GM12878 (cell line): Measurements from ENCODE around the gene PCCA. TPM values are rescaled to one million over a fixed set of nuclear protein-coding genes. Genes with fewer than 3 reads are reported as not detected.

Source experiments
- ATAC-seq: fragments of 200-7000 bp; cut with Tn5 transposase; 3 replicates; pipeline ENCODE4 v1.9.1; 2020; ENCODE audit warnings: mild to moderate bottlenecking, moderate library complexity
- BruUV-seq: library from RNA; stranded (reverse); fragments of 400-500 nt; replicated peaks from 2 replicates; lab custom pipeline; 2021; lab: Mats Ljungman, UMichigan
- CTCF ChIA-PET: fragments of 300-600 bp; sonication (Branson Sonifier 250); formaldehyde crosslinking; extraction: SDS; loops from one replicate; lab custom pipeline; 2021; ENCODE audit warnings: inconsistent platforms; lab: Yijun Ruan, JAX
- POLR2A ChIA-PET: fragments of 350-600 bp; formaldehyde crosslinking; extraction: SDS; loops from one replicate; lab custom pipeline; 2021; ENCODE audit warnings: inconsistent platforms; lab: Charles Lee
- RAD21 ChIA-PET: fragments of 300-600 bp; sonication (Branson Sonifier 250); formaldehyde crosslinking; loops from one replicate; lab custom pipeline; 2023; ENCODE audit warnings: antibody characterized with exemption; ENCODE audit not compliant: unreplicated experiment; lab: Charles Lee
- SMC1A ChIA-PET: fragments of 300-600 bp; sonication (Branson Sonifier 250); formaldehyde crosslinking; loops from one replicate; lab custom pipeline; 2023; ENCODE audit not compliant: unreplicated experiment, uncharacterized antibody; lab: Charles Lee
- DNase-seq: peaks from one replicate; pipeline ENCODE4 v3.0.0-alpha.2; 2011; ENCODE audit warnings: low read depth, low spot score
- FAIRE-seq: peaks from 3 replicates; lab custom pipeline; 2011; peaks lifted over from hg19 to GRCh38; lab: Jason Lieb, UNC
- H2AFZ ChIP-seq: 2 replicates; pipeline ENCODE4 v1.6.0; 2011; ENCODE audit warnings: low read depth, low read length, control low read depth; ENCODE audit not compliant: control insufficient read depth
- H3K27ac ChIP-seq: 2 replicates; pipeline ENCODE4 v1.5.1; 2011; ENCODE audit warnings: control low read depth; ENCODE audit not compliant: control insufficient read depth, insufficient read depth
- H3K27me3 ChIP-seq, 2 experiments: replicated peaks in 1 of 2; 2 replicates each; pipeline versions ENCODE4 v1.6.0 to v1.6.1; 2011; ENCODE audit warnings: low read length in 1 of 2; ENCODE audit not compliant: control insufficient read depth in 2 of 2, insufficient read depth in 2 of 2
- H3K36me3 ChIP-seq, 2 experiments: 2 replicates each; pipeline ENCODE4 v1.5.1; 2011; ENCODE audit warnings: low read length in 1 of 2; ENCODE audit not compliant: control insufficient read depth in 2 of 2, insufficient read depth in 2 of 2
- H3K4me1 ChIP-seq: 2 replicates; pipeline ENCODE4 v1.6.1; 2011; ENCODE audit warnings: mild to moderate bottlenecking, low read length, moderate library complexity, mixed read lengths; ENCODE audit not compliant: control insufficient read depth, insufficient read depth
- H3K4me2 ChIP-seq: 2 replicates; pipeline ENCODE4 v1.6.0; 2011; ENCODE audit warnings: control low read depth; ENCODE audit not compliant: control insufficient read depth, insufficient read depth
- H3K4me3 ChIP-seq: fragments of 200-600 bp; sonication (generic); 2 replicates; pipeline ENCODE4 v1.5.1; 2016
- H3K79me2 ChIP-seq: 2 replicates; pipeline ENCODE4 v1.6.0; 2011; ENCODE audit warnings: low read length; ENCODE audit not compliant: control insufficient read depth, insufficient read depth
- H3K9ac ChIP-seq: 2 replicates; pipeline ENCODE4 v1.8.0; 2011; ENCODE audit warnings: low read length, control low read depth, mixed read lengths; ENCODE audit not compliant: control insufficient read depth, insufficient read depth
- H3K9me3 ChIP-seq: replicated peaks from 3 replicates; pipeline ENCODE4 v1.5.1; 2011; ENCODE audit warnings: mild to moderate bottlenecking, low read length; ENCODE audit not compliant: control insufficient read depth, insufficient read depth
- H4K20me1 ChIP-seq: 2 replicates; pipeline ENCODE4 v1.6.0; 2011; ENCODE audit not compliant: control insufficient read depth, insufficient read depth
- HCFC1 ChIP-seq: fragments of 150-350 bp; IDR thresholded peaks from 2 replicates; pipeline ENCODE4 v1.6.1; 2014; ENCODE audit warnings: low read length
- KLF5 ChIP-seq: fragments of 450-650 bp; IDR thresholded peaks from 2 replicates; pipeline ENCODE4 v1.6.1; 2014; ENCODE audit warnings: mild to moderate bottlenecking; ENCODE audit not compliant: partially characterized antibody
- POLR2AphosphoS2 ChIP-seq: IDR thresholded peaks from 2 replicates; pipeline ENCODE4 v1.6.1; 2011; ENCODE audit warnings: low read depth, mild to moderate bottlenecking, low read length, improper control_type of control experiment, moderate library complexity
- RCOR1 ChIP-seq: conservative IDR thresholded peaks from 2 replicates; pipeline ENCODE4 v1.6.1; 2012; ENCODE audit warnings: low read depth, low read length, improper control_type of control experiment
- RELA ChIP-seq: fragments of 450-650 bp; IDR thresholded peaks from 2 replicates; pipeline ENCODE4 v1.8.0; 2014; ENCODE audit warnings: borderline replicate concordance; ENCODE audit not compliant: partially characterized antibody
- TBL1XR1 ChIP-seq: IDR thresholded peaks from 2 replicates; pipeline ENCODE4 v1.6.1; 2012; ENCODE audit warnings: low read depth, low read length, improper control_type of control experiment
- WRNIP1 ChIP-seq: IDR thresholded peaks from 2 replicates; pipeline ENCODE4 v1.6.1; 2011; ENCODE audit warnings: low read depth, low read length, improper control_type of control experiment, borderline replicate concordance
- WGBS: methylation state at CpG from one replicate; pipeline ENCODE4 v1.1.6; 2016; ENCODE audit warnings: low lambda C conversion rate; ENCODE audit not compliant: insufficient replicate concordance, insufficient coverage; ENCODE audit errors: missing lambda C conversion rate; 5-methylcytosine and 5-hydroxymethylcytosine counted together
- in situ Hi-C: fragments of 300-500 bp; cut with MboI; formaldehyde crosslinking; loops from 9 replicates; pipeline ENCODE4 v1.14.3; 2018; ENCODE audit warnings: mixed read lengths
- intact Hi-C: fragments of 100-400 bp; cut with micrococcal nuclease; formaldehyde crosslinking; loops from one replicate; pipeline ENCODE4 v1.14.2; 2022; ENCODE audit not compliant: unreplicated experiment
- polyA plus RNA-seq, 11 experiments: library from polyadenylated mRNA; depleted of rRNA in 4 of 11; unstranded in 6 of 11; stranded (reverse) in 5 of 11; fragments of >200 nt; fragmentation: Nextera tagmentation in 4 of 11; fragmentation: Illumina TruSeq in 1 of 11; extraction: Ambion mirVana in 4 of 11; extraction: Trizol in 1 of 11; gene quantifications; 1 replicate in 1 of 11; 2 replicates in 10 of 11; pipeline versions ENCODE4 v1.2.1 to v1.2.3, GENCODE V29; 2011 to 2016; ENCODE audit warnings: inconsistent platforms in 2 of 11, missing spikeins in 2 of 11, low read depth in 1 of 11
- total RNA-seq, 4 experiments: library from RNA; depleted of rRNA in 3 of 4; stranded (reverse); fragments of >200 nt in 3 of 4; fragmentation: Illumina TruSeq in 1 of 4; extraction: Trizol in 1 of 4; gene quantifications; 2 replicates each; pipeline versions ENCODE4 v1.2.1 to v1.2.3, GENCODE V29; 2013 to 2021
- TF ChIP-seq, protein P1 (sequence below): IDR thresholded peaks from 2 replicates; pipeline ENCODE4 v1.6.1; 2011; ENCODE audit warnings: low read depth, low read length, improper control_type of control experiment, borderline replicate concordance
- TF ChIP-seq, protein P2 (sequence below): IDR thresholded peaks from 2 replicates; pipeline ENCODE4 v1.6.1; 2011; ENCODE audit warnings: borderline replicate concordance, low read depth, mild to moderate bottlenecking, moderate library complexity, low read length; ENCODE audit not compliant: insufficient read depth, poor library complexity, severe bottlenecking

Gene PCCA
- total and polyA plus RNA-seq, 10 of the 15 experiments (the other 5 are each of a cell fraction or from before 2014, with no cell fraction given) = 5.9 to 18.2 (median 12.4) TPM

DNA sequence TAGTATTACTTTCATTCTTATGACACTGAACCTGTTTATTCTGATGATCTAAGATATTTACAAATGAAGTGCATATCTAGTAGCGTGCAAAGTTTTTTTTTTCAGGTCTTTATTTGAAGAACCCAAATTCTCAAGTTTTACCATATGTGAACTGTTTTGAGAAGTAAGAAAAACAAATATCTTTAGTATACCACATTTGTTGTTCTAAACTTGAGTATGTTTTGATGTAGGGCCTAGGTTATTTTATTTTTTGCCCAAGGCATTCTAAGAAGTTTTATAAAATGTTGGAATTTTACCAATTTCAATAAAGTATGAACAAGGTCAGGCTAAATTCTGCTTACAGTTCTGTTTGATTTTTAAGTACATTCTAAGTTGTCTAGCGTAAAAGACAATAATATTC, 213.5 kb downstream of the PCCA start:
- intact Hi-C loops = no loop called here
- ChIA-PET CTCF (interaction anchor here (1.4 kb wide), 1 partner anchor 11 kb away, joined by 3 read pairs; no protein-coding TSS in a partner anchor), SMC1A (interaction anchor here (0.8 kb wide), 1 partner anchor 11 kb away, joined by 3 read pairs; no protein-coding TSS in a partner anchor), POLR2A (no interaction called here), RAD21 (no interaction called here)
- 100% methylated on average over 2 of the region's 2 CpGs for WGBS
- no peaks in the 10 kb centered on the region for H3K9me3 ChIP-seq
- no peak overlapping the region for H3K27ac ChIP-seq
- in situ Hi-C loops = no loop called here
- ATAC-seq = no peak
- no TSS peak for BruUV-seq
- no peak overlapping the region for H2AFZ ChIP-seq
- no peaks in the 10 kb centered on the region for H4K20me1 ChIP-seq
- H3K9ac ChIP-seq = no peak overlapping the region
- H3K4me3 ChIP-seq = no peak overlapping the region
- H3K27me3 ChIP-seq = no peaks in the 10 kb centered on the region
- H3K4me2 ChIP-seq = no peak overlapping the region
- FAIRE-seq = no peak
- DNase-seq = no peak
- no peaks in the 10 kb centered on the region; a peak in 1 of 4 replicates for H3K36me3 ChIP-seq
- TF ChIP-seq POLR2AphosphoS2 (no peak), RCOR1 (no peak), WRNIP1 (no peak), TBL1XR1 (no peak), RELA (no peak), KLF5 (no peak), HCFC1 (no peak)
- TF ChIP-seq, protein P1, sequence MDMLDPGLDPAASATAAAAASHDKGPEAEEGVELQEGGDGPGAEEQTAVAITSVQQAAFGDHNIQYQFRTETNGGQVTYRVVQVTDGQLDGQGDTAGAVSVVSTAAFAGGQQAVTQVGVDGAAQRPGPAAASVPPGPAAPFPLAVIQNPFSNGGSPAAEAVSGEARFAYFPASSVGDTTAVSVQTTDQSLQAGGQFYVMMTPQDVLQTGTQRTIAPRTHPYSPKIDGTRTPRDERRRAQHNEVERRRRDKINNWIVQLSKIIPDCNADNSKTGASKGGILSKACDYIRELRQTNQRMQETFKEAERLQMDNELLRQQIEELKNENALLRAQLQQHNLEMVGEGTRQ = no peak
- TF ChIP-seq, protein P2, sequence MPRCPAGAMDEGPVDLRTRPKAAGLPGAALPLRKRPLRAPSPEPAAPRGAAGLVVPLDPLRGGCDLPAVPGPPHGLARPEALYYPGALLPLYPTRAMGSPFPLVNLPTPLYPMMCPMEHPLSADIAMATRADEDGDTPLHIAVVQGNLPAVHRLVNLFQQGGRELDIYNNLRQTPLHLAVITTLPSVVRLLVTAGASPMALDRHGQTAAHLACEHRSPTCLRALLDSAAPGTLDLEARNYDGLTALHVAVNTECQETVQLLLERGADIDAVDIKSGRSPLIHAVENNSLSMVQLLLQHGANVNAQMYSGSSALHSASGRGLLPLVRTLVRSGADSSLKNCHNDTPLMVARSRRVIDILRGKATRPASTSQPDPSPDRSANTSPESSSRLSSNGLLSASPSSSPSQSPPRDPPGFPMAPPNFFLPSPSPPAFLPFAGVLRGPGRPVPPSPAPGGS = no peak
- peaks cover 3% of the 10 kb centered on the region; the same call in 1 of the 2 replicates for H3K4me1 ChIP-seq
- H3K79me2 ChIP-seq = no peaks in the 10 kb centered on the region
